OCI-LY1 (cell line): Measurements from ENCODE around the gene AVPR1B.

ENCODE experiments used
- H2AFZ ChIP-seq: fragments of 200-600 bp; sonication (generic), shearing (Covaris generic); 2 replicates; pipeline ENCODE4 v1.6.0; 2014; ENCODE audit warnings: antibody characterized with exemption, mild to moderate bottlenecking, low read length
- H3F3A ChIP-seq: fragments of 200-600 bp; sonication (generic), shearing (Covaris generic); 2 replicates; pipeline ENCODE4 v1.6.0; 2014; ENCODE audit warnings: mild to moderate bottlenecking, antibody characterized with exemption, low read length, moderate library complexity; ENCODE audit not compliant: insufficient read depth
- H3K27ac ChIP-seq: fragments of 200-600 bp; sonication (generic); 2 replicates; pipeline ENCODE4 v1.5.1; 2014; ENCODE audit warnings: low read length, mixed run types, mild to moderate bottlenecking, low read depth; ENCODE audit not compliant: poor library complexity, severe bottlenecking
- H3K27me3 ChIP-seq: fragments of 200-600 bp; sonication (generic); 2 replicates; pipeline ENCODE4 v1.6.0; 2014; ENCODE audit warnings: antibody characterized with exemption, mild to moderate bottlenecking, low read length, moderate library complexity; ENCODE audit not compliant: insufficient read depth
- H3K36me3 ChIP-seq: fragments of 200-600 bp; sonication (generic); 2 replicates; pipeline ENCODE4 v1.6.1; 2014; ENCODE audit warnings: mild to moderate bottlenecking, antibody characterized with exemption, low read length, moderate library complexity, mixed read lengths; ENCODE audit not compliant: insufficient read depth
- H3K4me1 ChIP-seq: fragments of 200-600 bp; sonication (generic); 2 replicates; pipeline ENCODE4 v1.5.1; 2014; ENCODE audit warnings: mild to moderate bottlenecking, low read length, moderate library complexity; ENCODE audit not compliant: insufficient read depth, severe bottlenecking
- H3K4me2 ChIP-seq: fragments of 200-600 bp; sonication (generic), shearing (Covaris generic); 2 replicates; pipeline ENCODE4 v1.6.1; 2014; ENCODE audit warnings: low read length
- H3K4me3 ChIP-seq: fragments of 200-600 bp; sonication (generic); 2 replicates; pipeline ENCODE4 v1.5.1; 2014; ENCODE audit warnings: low read length, low read depth, mild to moderate bottlenecking, mixed read lengths; ENCODE audit not compliant: poor library complexity, severe bottlenecking
- H3K79me2 ChIP-seq: fragments of 200-600 bp; shearing (Covaris generic); 2 replicates; pipeline ENCODE4 v1.6.1; 2016; ENCODE audit warnings: mixed run types, low read length, mixed read lengths; ENCODE audit not compliant: insufficient read depth
- H3K9ac ChIP-seq: fragments of 200-600 bp; sonication (generic), shearing (Covaris generic); 2 replicates; pipeline ENCODE4 v1.6.1; 2014; ENCODE audit warnings: mild to moderate bottlenecking, low read length, mixed read lengths
- H3K9me2 ChIP-seq: fragments of 200-600 bp; sonication (generic), shearing (Covaris generic); 2 replicates; pipeline ENCODE4 v1.6.1; 2014; ENCODE audit warnings: low read depth, mild to moderate bottlenecking, low read length, mixed read lengths
- H3K9me3 ChIP-seq: fragments of 200-600 bp; shearing (Covaris generic); 2 replicates; pipeline ENCODE4 v1.6.1; 2014; ENCODE audit warnings: low read length, mixed read lengths
- H4K20me1 ChIP-seq: fragments of 200-600 bp; sonication (generic), shearing (Covaris generic); 2 replicates; pipeline ENCODE4 v1.6.0; 2016; ENCODE audit warnings: mild to moderate bottlenecking, low read length; ENCODE audit not compliant: insufficient read depth
- EZH2 ChIP-seq: fragments of 200-600 bp; sonication (generic), shearing (Covaris generic); IDR thresholded peaks from 2 replicates; pipeline ENCODE4 v1.8.0; 2017; ENCODE audit warnings: borderline replicate concordance, mixed run types, mild to moderate bottlenecking, antibody characterized with exemption, low read length, moderate library complexity, mixed read lengths
- TF ChIP-seq, protein P1 (sequence below): fragments of 200-600 bp; sonication (generic), shearing (Covaris generic); IDR thresholded peaks from 2 replicates; pipeline ENCODE4 v1.5.1; 2017; ENCODE audit warnings: mild to moderate bottlenecking, antibody characterized with exemption, low read length, moderate library complexity, mixed read lengths

Gene AVPR1B

DNA sequence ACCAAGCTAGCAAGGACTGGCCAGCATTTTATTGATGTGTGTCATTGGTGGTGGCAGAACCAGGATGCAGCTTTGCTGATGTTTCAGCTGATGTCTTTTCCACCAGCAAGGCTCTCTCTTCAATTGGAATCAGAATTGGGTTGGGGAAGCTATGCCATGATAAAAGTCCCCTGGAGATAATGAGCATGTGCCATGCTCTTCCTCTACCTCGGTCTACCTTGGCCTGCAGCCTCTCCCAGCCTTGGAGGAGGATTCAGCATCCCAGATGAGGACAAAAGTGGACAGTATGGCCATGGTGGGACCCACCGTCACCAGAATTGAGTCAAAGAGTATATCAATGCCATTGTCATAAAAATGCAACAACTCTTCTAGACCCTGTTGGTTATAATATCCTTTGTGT, 8.6 kb downstream of the AVPR1B start:
- H3K27me3 ChIP-seq = no peaks in the 10 kb centered on the region
- H3K9me2 ChIP-seq = no peaks in the 10 kb centered on the region
- H3K79me2 ChIP-seq = no peaks in the 10 kb centered on the region
- H3K9me3 ChIP-seq = no peaks in the 10 kb centered on the region
- no peak overlapping the region for H3K9ac ChIP-seq
- H3F3A ChIP-seq = no peaks in the 10 kb centered on the region
- H3K4me3 ChIP-seq = no peak overlapping the region
- no peak overlapping the region for H3K27ac ChIP-seq
- H3K4me2 ChIP-seq = no peak overlapping the region
- no peaks in the 10 kb centered on the region for H4K20me1 ChIP-seq
- H2AFZ ChIP-seq = no peak overlapping the region
- H3K4me1 ChIP-seq = peaks cover 3% of the 10 kb centered on the region
- H3K36me3 ChIP-seq = no peaks in the 10 kb centered on the region
- TF ChIP-seq EZH2 = no peak
- TF ChIP-seq, protein P1, sequence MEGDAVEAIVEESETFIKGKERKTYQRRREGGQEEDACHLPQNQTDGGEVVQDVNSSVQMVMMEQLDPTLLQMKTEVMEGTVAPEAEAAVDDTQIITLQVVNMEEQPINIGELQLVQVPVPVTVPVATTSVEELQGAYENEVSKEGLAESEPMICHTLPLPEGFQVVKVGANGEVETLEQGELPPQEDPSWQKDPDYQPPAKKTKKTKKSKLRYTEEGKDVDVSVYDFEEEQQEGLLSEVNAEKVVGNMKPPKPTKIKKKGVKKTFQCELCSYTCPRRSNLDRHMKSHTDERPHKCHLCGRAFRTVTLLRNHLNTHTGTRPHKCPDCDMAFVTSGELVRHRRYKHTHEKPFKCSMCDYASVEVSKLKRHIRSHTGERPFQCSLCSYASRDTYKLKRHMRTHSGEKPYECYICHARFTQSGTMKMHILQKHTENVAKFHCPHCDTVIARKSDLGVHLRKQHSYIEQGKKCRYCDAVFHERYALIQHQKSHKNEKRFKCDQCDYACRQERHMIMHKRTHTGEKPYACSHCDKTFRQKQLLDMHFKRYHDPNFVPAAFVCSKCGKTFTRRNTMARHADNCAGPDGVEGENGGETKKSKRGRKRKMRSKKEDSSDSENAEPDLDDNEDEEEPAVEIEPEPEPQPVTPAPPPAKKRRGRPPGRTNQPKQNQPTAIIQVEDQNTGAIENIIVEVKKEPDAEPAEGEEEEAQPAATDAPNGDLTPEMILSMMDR = no peak

- TF ChIP-seq, protein P1 = no peak
- no peak for TF ChIP-seq EZH2
- Histone ChIP-seq H3K9ac (no peak overlapping the region), H3K9me2 (no peaks in the 10 kb centered on the region), H3K27me3 (no peaks in the 10 kb centered on the region), H3K4me2 (no peak overlapping the region), H3K36me3 (no peaks in the 10 kb centered on the region), H3K27ac (no peak overlapping the region), H2AFZ (no peak overlapping the region), H4K20me1 (no peaks in the 10 kb centered on the region), H3K4me3 (no peak overlapping the region), H3F3A (no peaks in the 10 kb centered on the region), H3K9me3 (no peaks in the 10 kb centered on the region), H3K4me1 (peaks cover 3% of the 10 kb centered on the region), H3K79me2 (no peaks in the 10 kb centered on the region)
Measured at GRCh38 chr1:206107168-206107544, 10.0 kb downstream of the AVPR1B start.

- H3K9ac ChIP-seq = no peak overlapping the region
- no peaks in the 10 kb centered on the region for H3K9me3 ChIP-seq
- no peaks in the 10 kb centered on the region for H3K79me2 ChIP-seq
- no peak overlapping the region for H3K27ac ChIP-seq
- no peaks in the 10 kb centered on the region for H3K27me3 ChIP-seq
- H3K9me2 ChIP-seq = no peaks in the 10 kb centered on the region
- peaks cover 3% of the 10 kb centered on the region for H3K4me1 ChIP-seq
- H3K36me3 ChIP-seq = no peaks in the 10 kb centered on the region
- no peaks in the 10 kb centered on the region for H3F3A ChIP-seq
- H3K4me3 ChIP-seq = no peak overlapping the region
- no peak overlapping the region for H2AFZ ChIP-seq
- H4K20me1 ChIP-seq = no peaks in the 10 kb centered on the region
- no peak for TF ChIP-seq EZH2
- TF ChIP-seq, protein P1 = peak; percentile 92
- no peak overlapping the region for H3K4me2 ChIP-seq
Measured at GRCh38 chr1:206106328-206107167, 10.6 kb downstream of the AVPR1B start.
